Measurements from ENCODE around the gene WDFY3. TPM values are rescaled to one million over a fixed set of nuclear protein-coding genes. Genes with fewer than 3 reads are reported as not detected.

Gene WDFY3
- polyA plus RNA-seq, 1 of the 3 experiments (the other 2 are of a cell fraction), result 13.8 TPM

DNA sequence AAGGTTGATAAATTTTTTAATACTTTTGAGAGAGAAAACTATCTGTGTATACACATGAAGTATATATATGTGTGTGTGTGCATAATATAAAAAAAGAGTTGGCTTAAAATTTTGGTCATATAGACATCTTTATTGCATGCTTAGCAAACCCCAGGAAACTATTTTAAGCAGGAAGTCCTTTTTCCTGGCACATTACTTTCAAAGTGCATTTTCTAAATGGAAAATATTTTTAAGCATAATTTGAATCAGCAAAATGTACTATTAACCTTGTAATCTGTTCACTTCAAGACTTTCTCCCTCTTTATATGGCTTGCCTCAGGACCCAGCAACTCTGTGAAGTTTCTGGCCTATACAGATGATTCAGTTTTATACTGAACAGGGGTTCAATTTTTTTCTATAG, 277.3 kb downstream of the WDFY3 start:
- Histone ChIP-seq H2AFZ (ENCODE audit: low read depth) (no peak overlapping the region), H3K9me2 (no peaks in the 10 kb centered on the region), H3K27me3 (ENCODE audit: insufficient read depth) (no peaks in the 10 kb centered on the region), H3F3A (replicated peaks; ENCODE audit: insufficient read depth) (peaks cover 30% of the 10 kb centered on the region), H3K9me3 (no peaks in the 10 kb centered on the region), H3K4me3 (ENCODE audit: low read depth in 2 of 2, low read length in 1 of 2) (no peak overlapping the region), H3K36me3 (replicated peaks in 1 of 2; ENCODE audit: control insufficient read depth in 1 of 2, insufficient read depth in 2 of 2, low read length in 1 of 2) (peaks cover 55 to 63% of the 10 kb centered on the region in 2 experiments), H4K20me1 (ENCODE audit: insufficient read depth) (peaks cover 3% of the 10 kb centered on the region; the same call in 1 of the 2 replicates), H3K79me2 (ENCODE audit: insufficient read depth) (no peaks in the 10 kb centered on the region), H3K9ac (no peak overlapping the region), H3K4me2 (no peak overlapping the region), H3K4me1 (ENCODE audit: control insufficient read depth in 1 of 2, insufficient read depth in 2 of 2, low read depth in 1 of 2, low read length in 1 of 2) (peaks cover 0 to 31% of the 10 kb centered on the region in 2 experiments; a peak in 3 of 4 replicates), H3K27ac (ENCODE audit: low read depth in 2 of 2, low read length in 1 of 2) (no peak overlapping the region)
- TF ChIP-seq RFX5 (IDR thresholded peaks at IDR 0.05; ENCODE audit: low read length) (no peak), POLR2AphosphoS5 (IDR thresholded peaks at IDR 0.05; ENCODE audit: low read depth, low read length) (no peak), FOSL2 (IDR thresholded peaks at IDR 0.05; ENCODE audit: borderline replicate concordance, low read depth) (no peak), SIN3A (IDR thresholded peaks at IDR 0.05; ENCODE audit: borderline replicate concordance, low read depth, low read length) (no peak), RXRA (IDR thresholded peaks at IDR 0.05; ENCODE audit: borderline replicate concordance, low read depth) (no peak), MXI1 (IDR thresholded peaks at IDR 0.05; ENCODE audit: low read depth, low read length) (no peak), REST (IDR thresholded peaks at IDR 0.05; ENCODE audit: low read depth, low read length) (no peak), NFIC (IDR thresholded peaks at IDR 0.05; ENCODE audit: borderline replicate concordance) (no peak), USF2 (IDR thresholded peaks at IDR 0.05; ENCODE audit: borderline replicate concordance, low read depth, low read length) (no peak), EZH2phosphoT487 (IDR thresholded peaks at IDR 0.05; ENCODE audit: borderline replicate concordance, low read depth) (no peak), RCOR1 (IDR thresholded peaks at IDR 0.05; ENCODE audit: low read length) (no peak), FOXM1 (IDR thresholded peaks at IDR 0.05; ENCODE audit: low read depth) (no peak), ZBTB33 (IDR thresholded peaks at IDR 0.05; ENCODE audit: borderline replicate concordance, low read depth) (no peak), PBX3 (IDR thresholded peaks at IDR 0.05) (no peak), GATA2 (CRISPR knock-in tag; IDR thresholded peaks at IDR 0.05) (no peak), MAX (IDR thresholded peaks at IDR 0.05; ENCODE audit: low read depth) (no peak), CHD2 (IDR thresholded peaks at IDR 0.05; ENCODE audit: low read length, partially characterized antibody) (no peak), EP300 (IDR thresholded peaks at IDR 0.05; ENCODE audit: borderline replicate concordance in 1 of 2, low read depth in 1 of 2, low read length in 1 of 2) (no peak)
- TF ChIP-seq, protein P1, sequence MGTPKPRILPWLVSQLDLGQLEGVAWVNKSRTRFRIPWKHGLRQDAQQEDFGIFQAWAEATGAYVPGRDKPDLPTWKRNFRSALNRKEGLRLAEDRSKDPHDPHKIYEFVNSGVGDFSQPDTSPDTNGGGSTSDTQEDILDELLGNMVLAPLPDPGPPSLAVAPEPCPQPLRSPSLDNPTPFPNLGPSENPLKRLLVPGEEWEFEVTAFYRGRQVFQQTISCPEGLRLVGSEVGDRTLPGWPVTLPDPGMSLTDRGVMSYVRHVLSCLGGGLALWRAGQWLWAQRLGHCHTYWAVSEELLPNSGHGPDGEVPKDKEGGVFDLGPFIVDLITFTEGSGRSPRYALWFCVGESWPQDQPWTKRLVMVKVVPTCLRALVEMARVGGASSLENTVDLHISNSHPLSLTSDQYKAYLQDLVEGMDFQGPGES (IDR thresholded peaks at IDR 0.05; ENCODE audit: low read depth, low read length), result no peak
- TF ChIP-seq, protein P2, sequence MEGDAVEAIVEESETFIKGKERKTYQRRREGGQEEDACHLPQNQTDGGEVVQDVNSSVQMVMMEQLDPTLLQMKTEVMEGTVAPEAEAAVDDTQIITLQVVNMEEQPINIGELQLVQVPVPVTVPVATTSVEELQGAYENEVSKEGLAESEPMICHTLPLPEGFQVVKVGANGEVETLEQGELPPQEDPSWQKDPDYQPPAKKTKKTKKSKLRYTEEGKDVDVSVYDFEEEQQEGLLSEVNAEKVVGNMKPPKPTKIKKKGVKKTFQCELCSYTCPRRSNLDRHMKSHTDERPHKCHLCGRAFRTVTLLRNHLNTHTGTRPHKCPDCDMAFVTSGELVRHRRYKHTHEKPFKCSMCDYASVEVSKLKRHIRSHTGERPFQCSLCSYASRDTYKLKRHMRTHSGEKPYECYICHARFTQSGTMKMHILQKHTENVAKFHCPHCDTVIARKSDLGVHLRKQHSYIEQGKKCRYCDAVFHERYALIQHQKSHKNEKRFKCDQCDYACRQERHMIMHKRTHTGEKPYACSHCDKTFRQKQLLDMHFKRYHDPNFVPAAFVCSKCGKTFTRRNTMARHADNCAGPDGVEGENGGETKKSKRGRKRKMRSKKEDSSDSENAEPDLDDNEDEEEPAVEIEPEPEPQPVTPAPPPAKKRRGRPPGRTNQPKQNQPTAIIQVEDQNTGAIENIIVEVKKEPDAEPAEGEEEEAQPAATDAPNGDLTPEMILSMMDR (IDR thresholded peaks at IDR 0.05), result no peak
- no peak for DNase-seq
- ChIA-PET CTCF (no interaction called here), POLR2A (no interaction called here)

Measured in SK-N-SH (cell line).